ENCODE measurements around the gene TGFA. TPM values are rescaled to one million over a fixed set of nuclear protein-coding genes. Genes with fewer than 3 reads are reported as not detected.

TGFA gene
- total RNA-seq, 1 donor from 2014 or later, result 4.7 TPM

GRCh38 chr2:70537840-70538239, 15.8 kb downstream of the TGFA start:
- DNase-seq (ENCODE audit: low spot score), result no peak
- H3K27me3 Mint-ChIP-seq (ENCODE audit: unreplicated experiment), result no peaks in the 10 kb centered on the region
- no peaks in the 10 kb centered on the region for H3K4me1 Mint-ChIP-seq (ENCODE audit: unreplicated experiment)
- H3K27ac Mint-ChIP-seq (ENCODE audit: unreplicated experiment), result no peak overlapping the region
- no peaks in the 10 kb centered on the region for H3K9me3 Mint-ChIP-seq (ENCODE audit: unreplicated experiment)
- no peaks in the 10 kb centered on the region for H3K36me3 Mint-ChIP-seq (ENCODE audit: low read depth, unreplicated experiment)
- TF ChIP-seq CTCF (IDR thresholded peaks at IDR 0.05; ENCODE audit: unreplicated experiment), result no peak
- H3K4me3 Mint-ChIP-seq (ENCODE audit: unreplicated experiment), result no peak overlapping the region

GRCh38 chr2:70536517-70537055, 17.0 kb downstream of the TGFA start:
- Mint-ChIP-seq H3K4me3 (ENCODE audit: unreplicated experiment) (no peak overlapping the region), H3K27me3 (ENCODE audit: unreplicated experiment) (no peaks in the 10 kb centered on the region), H3K9me3 (ENCODE audit: unreplicated experiment) (no peaks in the 10 kb centered on the region), H3K4me1 (ENCODE audit: unreplicated experiment) (no peaks in the 10 kb centered on the region), H3K36me3 (ENCODE audit: low read depth, unreplicated experiment) (no peaks in the 10 kb centered on the region), H3K27ac (ENCODE audit: unreplicated experiment) (no peak overlapping the region)
- DNase-seq (ENCODE audit: low spot score), result no peak
- no peak for TF ChIP-seq CTCF (IDR thresholded peaks at IDR 0.05; ENCODE audit: unreplicated experiment)

GRCh38 chr2:70535573-70535972, 18.1 kb downstream of the TGFA start:
- H3K4me3 Mint-ChIP-seq (ENCODE audit: unreplicated experiment), result no peak overlapping the region
- no peak for DNase-seq (ENCODE audit: low spot score)
- no peak for TF ChIP-seq CTCF (IDR thresholded peaks at IDR 0.05; ENCODE audit: unreplicated experiment)
- H3K27ac Mint-ChIP-seq (ENCODE audit: unreplicated experiment), result no peak overlapping the region
- no peaks in the 10 kb centered on the region for H3K27me3 Mint-ChIP-seq (ENCODE audit: unreplicated experiment)
- no peaks in the 10 kb centered on the region for H3K9me3 Mint-ChIP-seq (ENCODE audit: unreplicated experiment)
- H3K4me1 Mint-ChIP-seq (ENCODE audit: unreplicated experiment), result no peaks in the 10 kb centered on the region
- no peaks in the 10 kb centered on the region for H3K36me3 Mint-ChIP-seq (ENCODE audit: low read depth, unreplicated experiment)

GRCh38 chr2:70534183-70534836, 19.3 kb downstream of the TGFA start:
- Mint-ChIP-seq H3K36me3 (ENCODE audit: low read depth, unreplicated experiment) (no peaks in the 10 kb centered on the region), H3K9me3 (ENCODE audit: unreplicated experiment) (no peaks in the 10 kb centered on the region), H3K27me3 (ENCODE audit: unreplicated experiment) (no peaks in the 10 kb centered on the region), H3K4me1 (ENCODE audit: unreplicated experiment) (no peaks in the 10 kb centered on the region), H3K4me3 (ENCODE audit: unreplicated experiment) (no peak overlapping the region), H3K27ac (ENCODE audit: unreplicated experiment) (no peak overlapping the region)
- TF ChIP-seq CTCF (IDR thresholded peaks at IDR 0.05; ENCODE audit: unreplicated experiment), result no peak
- DNase-seq (ENCODE audit: low spot score), result no peak

GRCh38 chr2:70532244-70532935, 21.2 kb downstream of the TGFA start:
- Mint-ChIP-seq H3K36me3 (ENCODE audit: low read depth, unreplicated experiment) (no peaks in the 10 kb centered on the region), H3K4me1 (ENCODE audit: unreplicated experiment) (no peaks in the 10 kb centered on the region), H3K9me3 (ENCODE audit: unreplicated experiment) (no peaks in the 10 kb centered on the region), H3K27me3 (ENCODE audit: unreplicated experiment) (no peaks in the 10 kb centered on the region), H3K4me3 (ENCODE audit: unreplicated experiment) (no peak overlapping the region), H3K27ac (ENCODE audit: unreplicated experiment) (no peak overlapping the region)
- no peak for DNase-seq (ENCODE audit: low spot score)
- TF ChIP-seq CTCF (IDR thresholded peaks at IDR 0.05; ENCODE audit: unreplicated experiment), result no peak

All from endothelial cell (in vitro differentiated cells).